ENCODE results near the gene SYCP3.

DNA sequence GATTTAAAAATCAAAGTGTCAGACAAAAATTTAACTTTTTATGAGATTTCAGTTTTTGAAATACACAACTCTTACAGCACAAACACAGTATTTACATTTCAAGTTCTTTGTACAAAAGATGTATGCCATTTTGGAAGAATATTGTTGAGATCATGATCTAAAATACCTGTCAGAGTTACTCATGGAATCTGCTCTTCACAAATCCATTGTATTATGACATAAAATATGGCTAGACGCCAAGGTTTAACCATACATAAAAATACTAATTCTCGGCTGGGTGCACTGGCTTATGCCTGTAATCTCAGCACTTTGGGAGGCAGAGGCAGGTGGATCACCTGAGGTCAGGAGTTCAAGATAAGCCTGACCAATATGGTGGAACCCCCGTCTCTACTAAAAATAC, 6.2 kb upstream of the SYCP3 start:
- TF ChIP-seq, protein P1, sequence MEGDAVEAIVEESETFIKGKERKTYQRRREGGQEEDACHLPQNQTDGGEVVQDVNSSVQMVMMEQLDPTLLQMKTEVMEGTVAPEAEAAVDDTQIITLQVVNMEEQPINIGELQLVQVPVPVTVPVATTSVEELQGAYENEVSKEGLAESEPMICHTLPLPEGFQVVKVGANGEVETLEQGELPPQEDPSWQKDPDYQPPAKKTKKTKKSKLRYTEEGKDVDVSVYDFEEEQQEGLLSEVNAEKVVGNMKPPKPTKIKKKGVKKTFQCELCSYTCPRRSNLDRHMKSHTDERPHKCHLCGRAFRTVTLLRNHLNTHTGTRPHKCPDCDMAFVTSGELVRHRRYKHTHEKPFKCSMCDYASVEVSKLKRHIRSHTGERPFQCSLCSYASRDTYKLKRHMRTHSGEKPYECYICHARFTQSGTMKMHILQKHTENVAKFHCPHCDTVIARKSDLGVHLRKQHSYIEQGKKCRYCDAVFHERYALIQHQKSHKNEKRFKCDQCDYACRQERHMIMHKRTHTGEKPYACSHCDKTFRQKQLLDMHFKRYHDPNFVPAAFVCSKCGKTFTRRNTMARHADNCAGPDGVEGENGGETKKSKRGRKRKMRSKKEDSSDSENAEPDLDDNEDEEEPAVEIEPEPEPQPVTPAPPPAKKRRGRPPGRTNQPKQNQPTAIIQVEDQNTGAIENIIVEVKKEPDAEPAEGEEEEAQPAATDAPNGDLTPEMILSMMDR (conservative IDR thresholded peaks at IDR 0.05 in 1 of 2, IDR thresholded peaks at IDR 0.05 in 1 of 2; ENCODE audit: low read depth in 1 of 2, low read length in 2 of 2), result no peak
- TF ChIP-seq EZH2 (IDR thresholded peaks at IDR 0.05; ENCODE audit: low read length, missing control alignments), result no peak
